ENCODE results near the gene IER3.

IER3 gene

GRCh38 chr6:30782425-30783014 is 38.2 kb upstream of the IER3 start:
- no peak for TF ChIP-seq CTCF (IDR thresholded peaks at IDR 0.05; ENCODE audit: low read depth, low read length)
- no peak for DNase-seq (ENCODE audit: extremely low read depth, low read depth)

DNA sequence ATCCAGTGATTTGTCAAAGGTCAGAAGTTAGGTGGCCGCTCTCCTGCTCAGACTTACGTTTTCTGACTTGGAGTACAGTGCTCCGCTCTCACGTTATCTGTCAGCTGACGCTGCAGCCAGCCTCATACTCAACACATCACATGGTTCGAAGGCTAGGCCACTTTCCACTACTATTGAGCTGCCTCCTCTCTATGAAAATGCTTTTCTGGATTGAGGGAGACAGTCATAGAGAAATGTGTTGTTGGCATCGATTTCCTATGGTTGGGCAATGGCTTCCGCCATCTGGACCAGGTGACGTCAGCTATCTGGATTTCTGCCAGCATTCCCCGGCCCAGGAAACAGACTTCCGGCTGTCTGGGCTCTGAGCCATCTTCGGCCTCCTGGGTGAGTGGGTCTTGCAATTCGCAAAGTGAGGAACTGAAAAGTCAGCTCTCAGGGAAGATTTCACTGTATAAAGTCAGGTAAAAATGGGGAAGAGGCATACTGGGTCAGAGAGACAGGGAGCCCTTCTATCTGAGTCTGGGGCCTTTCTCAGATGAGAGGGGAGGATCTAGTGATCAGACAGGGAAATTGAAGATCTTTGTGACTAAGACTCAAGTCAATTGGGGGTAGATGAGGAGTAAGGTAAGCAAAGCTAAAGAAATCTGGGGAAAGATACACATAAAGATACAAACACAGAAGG is 37.5 kb upstream of the IER3 start:
- no peak for TF ChIP-seq CTCF (IDR thresholded peaks at IDR 0.05; ENCODE audit: low read depth, low read length)
- DNase-seq (ENCODE audit: extremely low read depth, low read depth) = peak; percentile 98

DNA sequence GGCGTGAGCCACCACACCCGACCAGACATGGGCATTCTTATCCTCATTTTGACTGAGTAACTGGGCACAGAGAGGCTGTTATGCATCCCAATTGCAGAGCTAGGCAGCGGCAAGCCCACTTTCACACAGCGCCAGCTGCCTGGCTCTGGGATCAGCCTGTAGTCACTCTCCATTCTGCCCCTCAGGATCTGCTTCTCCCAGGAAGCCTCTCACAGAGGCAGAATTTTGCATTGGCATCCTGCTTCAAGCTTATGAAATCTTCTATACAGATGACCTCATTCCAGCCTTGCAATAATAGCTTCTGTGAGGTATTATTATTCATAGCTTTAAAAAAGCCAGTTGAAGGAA is 37.0 kb upstream of the IER3 start:
- no peak for TF ChIP-seq CTCF (IDR thresholded peaks at IDR 0.05; ENCODE audit: low read depth, low read length)
- no peak for DNase-seq (ENCODE audit: extremely low read depth, low read depth)

DNA sequence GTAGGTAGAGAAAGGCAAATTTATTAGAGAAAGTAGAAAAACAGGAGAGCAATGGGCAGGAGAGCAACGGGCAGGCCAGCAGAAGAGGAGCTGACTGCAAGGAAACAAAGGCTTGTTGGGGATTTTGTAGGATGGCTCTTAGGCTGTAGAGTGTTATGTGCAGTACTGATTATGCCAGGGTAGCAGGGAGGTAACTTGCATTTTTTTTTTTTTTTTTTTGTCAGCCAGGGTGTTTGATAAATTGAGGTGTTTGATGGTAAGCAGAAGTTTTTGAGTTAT is 36.2 kb upstream of the IER3 start:
- no peak for TF ChIP-seq CTCF (IDR thresholded peaks at IDR 0.05; ENCODE audit: low read depth, low read length)
- no peak for DNase-seq (ENCODE audit: extremely low read depth, low read depth)

- no peak for TF ChIP-seq CTCF (IDR thresholded peaks at IDR 0.05; ENCODE audit: low read depth, low read length)
- DNase-seq (ENCODE audit: extremely low read depth, low read depth) = no peak
Measured at GRCh38 chr6:30779850-30780641, 35.7 kb upstream of the IER3 start.

DNA sequence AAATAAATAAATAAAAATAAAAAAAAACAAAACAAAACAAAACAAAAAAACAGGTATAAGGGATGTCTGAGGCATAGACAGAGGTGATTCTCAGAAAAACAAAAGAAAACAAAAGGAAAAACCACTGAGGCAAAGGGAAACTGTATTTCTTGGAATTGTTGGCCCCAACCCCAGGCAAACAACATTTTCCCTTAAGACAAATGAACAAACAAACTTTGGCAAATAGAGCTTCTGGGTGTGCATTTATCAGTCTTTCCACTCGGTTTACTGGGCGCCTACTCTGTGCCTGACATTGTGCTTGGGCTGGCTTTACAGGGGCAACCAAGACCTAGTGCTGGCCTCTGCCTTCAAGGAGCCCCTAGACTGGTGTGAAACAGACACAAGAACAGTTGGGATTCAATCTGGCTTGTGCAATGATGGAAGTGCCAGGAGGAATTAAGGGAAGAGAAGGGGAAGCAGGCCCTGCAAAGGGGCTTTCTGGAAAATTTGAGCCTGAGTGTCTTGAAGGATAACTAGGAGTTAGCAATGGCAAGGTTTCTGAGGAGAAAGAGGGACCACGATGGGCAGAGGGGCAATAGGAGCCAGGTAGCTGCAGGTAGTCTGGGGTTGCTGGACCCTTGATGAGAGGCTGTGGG is 33.8 kb upstream of the IER3 start:
- TF ChIP-seq CTCF (IDR thresholded peaks at IDR 0.05; ENCODE audit: low read depth, low read length) = no peak
- no peak for DNase-seq (ENCODE audit: extremely low read depth, low read depth)

- no peak for TF ChIP-seq CTCF (IDR thresholded peaks at IDR 0.05; ENCODE audit: low read depth, low read length)
Measured at GRCh38 chr6:30777155-30777485, 32.8 kb upstream of the IER3 start.

More at GRCh38 chr6:30777155-30777485, 32.8 kb upstream of the IER3 start:
- no peak for DNase-seq (ENCODE audit: extremely low read depth, low read depth)

Data from AG09319 (cell line).